ENCODE data around the gene ZNF516.

DNA sequence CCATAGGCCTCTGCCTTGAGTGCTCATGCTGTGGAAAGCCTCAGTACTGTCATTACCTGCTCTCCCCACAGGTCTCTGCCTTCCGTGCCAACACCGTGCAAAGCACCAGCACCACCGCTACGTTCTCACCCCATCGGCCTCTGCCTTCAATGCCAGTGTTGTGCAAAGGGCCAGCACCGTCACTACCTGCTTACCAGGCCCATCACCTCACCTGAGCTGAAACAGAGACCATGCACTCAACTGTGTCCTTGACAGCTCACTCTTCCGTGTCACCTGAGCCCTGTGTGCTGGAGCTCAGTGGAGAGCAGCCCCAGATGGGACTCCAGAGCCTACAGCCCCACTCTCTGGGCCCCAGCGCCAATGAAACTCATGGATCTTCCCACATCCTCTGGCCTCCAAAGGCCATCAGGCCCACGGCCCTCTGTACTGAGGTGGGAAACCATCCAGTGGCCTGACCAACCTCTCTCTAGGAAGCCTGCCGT lies 62.7 kb downstream of the ZNF516 start:
- TF ChIP-seq, protein P1, sequence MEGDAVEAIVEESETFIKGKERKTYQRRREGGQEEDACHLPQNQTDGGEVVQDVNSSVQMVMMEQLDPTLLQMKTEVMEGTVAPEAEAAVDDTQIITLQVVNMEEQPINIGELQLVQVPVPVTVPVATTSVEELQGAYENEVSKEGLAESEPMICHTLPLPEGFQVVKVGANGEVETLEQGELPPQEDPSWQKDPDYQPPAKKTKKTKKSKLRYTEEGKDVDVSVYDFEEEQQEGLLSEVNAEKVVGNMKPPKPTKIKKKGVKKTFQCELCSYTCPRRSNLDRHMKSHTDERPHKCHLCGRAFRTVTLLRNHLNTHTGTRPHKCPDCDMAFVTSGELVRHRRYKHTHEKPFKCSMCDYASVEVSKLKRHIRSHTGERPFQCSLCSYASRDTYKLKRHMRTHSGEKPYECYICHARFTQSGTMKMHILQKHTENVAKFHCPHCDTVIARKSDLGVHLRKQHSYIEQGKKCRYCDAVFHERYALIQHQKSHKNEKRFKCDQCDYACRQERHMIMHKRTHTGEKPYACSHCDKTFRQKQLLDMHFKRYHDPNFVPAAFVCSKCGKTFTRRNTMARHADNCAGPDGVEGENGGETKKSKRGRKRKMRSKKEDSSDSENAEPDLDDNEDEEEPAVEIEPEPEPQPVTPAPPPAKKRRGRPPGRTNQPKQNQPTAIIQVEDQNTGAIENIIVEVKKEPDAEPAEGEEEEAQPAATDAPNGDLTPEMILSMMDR (IDR thresholded peaks at IDR 0.05; ENCODE audit: borderline replicate concordance, extremely low read depth, low read length, poor library complexity, severe bottlenecking), result no peak
- no peak for TF ChIP-seq EZH2 (IDR thresholded peaks at IDR 0.05; ENCODE audit: borderline replicate concordance, low read depth, low read length, severe bottlenecking)
